ENCODE data around the gene SH3BP5L. TPM values are rescaled to one million over a fixed set of nuclear protein-coding genes. Genes with fewer than 3 reads are reported as not detected.
A peak's percentile ranks its signal among the peaks of the same experiment; 100 is the strongest.

The SH3BP5L gene
- total RNA-seq, 6 donors from 2014 or later: 18.5 to 35.6 (median 22.5) TPM

DNA sequence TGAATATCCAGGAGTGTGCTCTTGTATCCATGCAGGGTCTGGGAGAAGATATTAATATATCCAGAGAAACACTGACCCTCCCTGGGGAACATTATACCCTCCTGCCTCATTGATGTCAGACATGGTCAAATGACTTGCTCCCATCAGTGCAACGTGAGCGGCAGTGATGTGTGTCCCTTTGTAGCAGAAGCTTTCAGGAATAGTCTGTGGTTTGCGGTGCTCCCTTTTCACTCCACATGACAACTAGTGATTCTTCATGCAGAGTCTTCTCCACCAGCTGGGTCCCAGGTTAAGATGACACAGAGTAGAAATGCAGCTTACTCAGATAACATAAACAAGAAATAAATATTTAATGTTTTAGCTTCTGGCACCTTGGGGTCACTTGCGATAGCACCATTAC lies 38.3 kb downstream of the SH3BP5L start:
- WGBS, 2 donors: 87 to 96% methylated on average over 4 of the region's 4 CpGs
- no peaks in the 10 kb centered on the region for H3K9me3 ChIP-seq
- H3K4me3 ChIP-seq: no peak overlapping the region
- DNase-seq: no peak
- no peak for TF ChIP-seq POLR2A (IDR thresholded peaks at IDR 0.05)
- no peak for TF ChIP-seq POLR2AphosphoS5 (IDR thresholded peaks at IDR 0.05)
- no peak for TF ChIP-seq EP300 (IDR thresholded peaks at IDR 0.05)
- TF ChIP-seq, protein P1, sequence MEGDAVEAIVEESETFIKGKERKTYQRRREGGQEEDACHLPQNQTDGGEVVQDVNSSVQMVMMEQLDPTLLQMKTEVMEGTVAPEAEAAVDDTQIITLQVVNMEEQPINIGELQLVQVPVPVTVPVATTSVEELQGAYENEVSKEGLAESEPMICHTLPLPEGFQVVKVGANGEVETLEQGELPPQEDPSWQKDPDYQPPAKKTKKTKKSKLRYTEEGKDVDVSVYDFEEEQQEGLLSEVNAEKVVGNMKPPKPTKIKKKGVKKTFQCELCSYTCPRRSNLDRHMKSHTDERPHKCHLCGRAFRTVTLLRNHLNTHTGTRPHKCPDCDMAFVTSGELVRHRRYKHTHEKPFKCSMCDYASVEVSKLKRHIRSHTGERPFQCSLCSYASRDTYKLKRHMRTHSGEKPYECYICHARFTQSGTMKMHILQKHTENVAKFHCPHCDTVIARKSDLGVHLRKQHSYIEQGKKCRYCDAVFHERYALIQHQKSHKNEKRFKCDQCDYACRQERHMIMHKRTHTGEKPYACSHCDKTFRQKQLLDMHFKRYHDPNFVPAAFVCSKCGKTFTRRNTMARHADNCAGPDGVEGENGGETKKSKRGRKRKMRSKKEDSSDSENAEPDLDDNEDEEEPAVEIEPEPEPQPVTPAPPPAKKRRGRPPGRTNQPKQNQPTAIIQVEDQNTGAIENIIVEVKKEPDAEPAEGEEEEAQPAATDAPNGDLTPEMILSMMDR (IDR thresholded peaks at IDR 0.05): no peak
- H3K4me1 ChIP-seq: no peaks in the 10 kb centered on the region
- no peak for ATAC-seq (ENCODE audit: low FRiP score in 2 of 2)
- no peak overlapping the region for H3K27ac ChIP-seq
- H3K27me3 ChIP-seq: no peaks in the 10 kb centered on the region
- H3K36me3 ChIP-seq: no peaks in the 10 kb centered on the region

DNA sequence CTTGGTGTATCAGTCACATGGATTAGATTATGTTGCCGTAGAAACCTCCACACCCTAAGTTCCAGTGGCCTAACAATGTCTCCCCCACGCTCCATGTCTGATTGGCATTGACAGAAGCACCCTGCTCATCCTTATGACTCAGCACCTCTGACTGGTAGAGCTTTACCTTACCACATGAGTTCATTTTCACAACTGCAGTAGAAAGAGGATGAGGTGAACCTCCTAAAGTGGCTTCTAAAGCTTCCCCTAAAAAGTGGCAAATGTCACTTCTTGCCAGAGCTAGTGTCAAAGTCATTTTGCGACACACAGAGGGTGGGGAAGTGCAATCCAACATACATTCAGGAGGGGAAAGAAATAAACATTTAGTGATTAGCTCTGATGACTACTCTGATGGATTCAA lies 39.6 kb downstream of the SH3BP5L start:
- H3K4me1 ChIP-seq: no peaks in the 10 kb centered on the region
- no peak for TF ChIP-seq POLR2AphosphoS5 (IDR thresholded peaks at IDR 0.05)
- TF ChIP-seq POLR2A (IDR thresholded peaks at IDR 0.05): no peak
- no peak for TF ChIP-seq EP300 (IDR thresholded peaks at IDR 0.05)
- TF ChIP-seq, protein P1 (IDR thresholded peaks at IDR 0.05): no peak
- peaks cover 0 to 3% (median under 1%) of the 10 kb centered on the region in 4 donors for H3K9me3 ChIP-seq
- no peaks in the 10 kb centered on the region for H3K36me3 ChIP-seq
- H3K27me3 ChIP-seq: no peaks in the 10 kb centered on the region
- WGBS, 2 donors: 62 to 86% methylated on average over 3 of the region's 3 CpGs
- peak overlapping the region in 1 of 4 donors; percentile 4 for H3K27ac ChIP-seq
- ATAC-seq (ENCODE audit: low FRiP score in 2 of 2) (peak in 1 of 2 donors; percentile 39), DNase-seq (no peak)
- no peak overlapping the region for H3K4me3 ChIP-seq

- H3K27me3 ChIP-seq: no peaks in the 10 kb centered on the region
- ATAC-seq (ENCODE audit: low FRiP score in 2 of 2) (no peak), DNase-seq (no peak)
- H3K9me3 ChIP-seq: peaks cover 0 to 4% (median 1%) of the 10 kb centered on the region in 4 donors
- WGBS, 2 donors: 53 to 63% methylated on average over 2 to 3 of the region's 3 CpGs
- H3K36me3 ChIP-seq: no peaks in the 10 kb centered on the region
- no peak overlapping the region for H3K27ac ChIP-seq
- TF ChIP-seq POLR2A (IDR thresholded peaks at IDR 0.05) (no peak), EP300 (IDR thresholded peaks at IDR 0.05) (no peak), POLR2AphosphoS5 (IDR thresholded peaks at IDR 0.05) (no peak)
- TF ChIP-seq, protein P1 (IDR thresholded peaks at IDR 0.05): no peak
- no peak overlapping the region for H3K4me3 ChIP-seq
- no peaks in the 10 kb centered on the region for H3K4me1 ChIP-seq
Observed at GRCh38 chr1:248783367-248783766, 42.3 kb downstream of the SH3BP5L start.

- no peaks in the 10 kb centered on the region for H3K27me3 ChIP-seq
- 87 to 93% methylated on average over 16 of the region's 16 CpGs for WGBS, 2 donors
- H3K27ac ChIP-seq: no peak overlapping the region
- no peak for TF ChIP-seq EP300 (IDR thresholded peaks at IDR 0.05)
- TF ChIP-seq POLR2A (IDR thresholded peaks at IDR 0.05): no peak
- TF ChIP-seq, protein P1 (IDR thresholded peaks at IDR 0.05): no peak
- TF ChIP-seq POLR2AphosphoS5 (IDR thresholded peaks at IDR 0.05): no peak
- H3K9me3 ChIP-seq: peaks cover 0 to 4% (median 1%) of the 10 kb centered on the region in 4 donors
- no peaks in the 10 kb centered on the region for H3K4me1 ChIP-seq
- no peaks in the 10 kb centered on the region for H3K36me3 ChIP-seq
- DNase-seq: no peak
- no peak overlapping the region for H3K4me3 ChIP-seq
- ATAC-seq (ENCODE audit: low FRiP score in 2 of 2): no peak
Observed at GRCh38 chr1:248782416-248783141, 43.1 kb downstream of the SH3BP5L start.

- DNase-seq: no peak
- no peaks in the 10 kb centered on the region for H3K27me3 ChIP-seq
- H3K4me1 ChIP-seq: no peaks in the 10 kb centered on the region
- H3K4me3 ChIP-seq: no peak overlapping the region
- H3K36me3 ChIP-seq: no peaks in the 10 kb centered on the region
- 59 to 64% methylated on average over 2 of the region's 2 CpGs for WGBS, 2 donors
- ATAC-seq (ENCODE audit: low FRiP score in 2 of 2): no peak
- H3K27ac ChIP-seq: no peak overlapping the region
- TF ChIP-seq POLR2AphosphoS5 (IDR thresholded peaks at IDR 0.05): no peak
- no peak for TF ChIP-seq POLR2A (IDR thresholded peaks at IDR 0.05)
- TF ChIP-seq EP300 (IDR thresholded peaks at IDR 0.05): no peak
- TF ChIP-seq, protein P1 (IDR thresholded peaks at IDR 0.05): no peak
- peaks cover 0 to 8% (median 4%) of the 10 kb centered on the region in 4 donors for H3K9me3 ChIP-seq
Observed at GRCh38 chr1:248779350-248779749, 46.4 kb downstream of the SH3BP5L start.
